ENCODE results near the gene CNN2. TPM values are rescaled to one million over a fixed set of nuclear protein-coding genes. Genes with fewer than 3 reads are reported as not detected.

The CNN2 gene
- total and polyA plus RNA-seq, 3 experiments from 2014 or later, result 78.1 to 792 (median 78.9) TPM

DNA sequence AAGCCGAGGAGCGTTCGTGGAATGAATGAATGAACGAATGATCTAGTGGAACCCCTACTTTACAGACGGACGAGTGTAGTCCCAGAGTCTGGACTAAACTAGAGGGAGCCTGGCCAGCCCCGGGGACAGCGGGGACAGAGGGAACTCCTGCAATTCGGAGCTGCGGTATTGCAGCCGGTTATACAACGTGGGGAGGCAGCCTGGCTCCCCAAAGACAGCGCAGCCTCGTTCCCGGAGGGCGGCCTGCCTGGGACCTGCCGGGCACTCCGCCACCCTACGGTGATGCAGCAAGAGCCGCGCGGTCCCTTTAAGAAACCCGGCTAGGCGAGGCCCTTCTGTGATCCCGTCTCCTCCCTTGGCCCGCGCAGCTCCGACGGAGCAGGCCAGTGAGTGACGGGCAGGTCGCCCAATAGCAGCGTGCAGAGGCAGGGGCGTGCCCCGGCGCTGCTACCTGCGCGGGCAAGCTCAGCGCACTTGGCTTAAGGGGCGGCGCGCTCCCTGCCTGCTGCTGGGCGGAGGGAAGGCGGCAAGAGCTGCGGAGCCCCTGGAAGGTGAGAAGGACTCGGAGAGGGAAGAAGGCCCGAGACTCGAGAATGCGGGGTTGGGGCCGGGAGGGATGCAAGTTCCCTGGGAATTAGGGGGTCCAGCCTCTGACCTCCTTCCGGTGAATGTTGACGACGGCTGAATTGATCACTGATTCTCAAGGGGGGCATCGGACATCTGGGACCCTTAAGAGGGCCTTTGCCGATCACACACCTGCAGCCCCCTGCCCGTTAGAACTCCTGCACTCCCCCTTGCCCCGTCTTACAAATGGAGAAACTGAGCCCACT is 13.5 kb downstream of the CNN2 start, which contains the start of gene ABCA7:
Gene ABCA7, plus strand, starts transcription at position 462 of the 830 bp plus-strand sequence. CDS start 1,255 bp downstream, outside the sequence.
- Mint-ChIP-seq H3K36me3 (peaks cover 2 to 64% (median 6%) of the 10 kb centered on the region in 3 donors), H3K4me1 (peaks cover 41 to 61% (median 46%) of the 10 kb centered on the region in 3 donors), H3K27ac (peak within 1 kb of the TSS; percentile 86 to 97 (median 92)), H3K9me3 (no peaks in the 10 kb centered on the region), H3K4me3 (peak within 1 kb of the TSS; percentile 94 to 100 (median 99)), H3K27me3 (peaks cover 0 to 1% of the 10 kb centered on the region in 2 donors)
- no peaks in the 10 kb centered on the region for H3K27me3 ChIP-seq (ENCODE audit: insufficient read depth, low read length, poor library complexity, severe bottlenecking)
- peak; percentile 98 to 100 (median 99) for DNase-seq
- ChIA-PET POLR2A (interaction anchor here (0.6 to 6.7 kb wide), 18 partner anchors 9 to 229 kb away, joined by 3 to 134 read pairs (median 4); partner anchors contain the start of genes ARHGAP45, CIRBP, CNN2 and GPX4), CTCF (interaction anchor here (0.9 to 4.1 kb wide), 10 partner anchors 9 to 49 kb away, joined by 3 to 30 read pairs (median 5); partner anchors contain the start of genes ARHGAP45, CNN2 and RNU6-2)
- H3K4me1 ChIP-seq (ENCODE audit: insufficient read depth, low read length), result peaks cover 49% of the 10 kb centered on the region
- H3K4me3 ChIP-seq (ENCODE audit: low read length), result peak within 1 kb of the TSS; percentile 78
- H3K27ac ChIP-seq (ENCODE audit: low read depth, low read length), result peak within 1 kb of the TSS; percentile 72
- H3K9me3 ChIP-seq (ENCODE audit: low read length), result no peaks in the 10 kb centered on the region
- H3K36me3 ChIP-seq (ENCODE audit: insufficient read depth, low read length), result peaks cover 22% of the 10 kb centered on the region

DNA sequence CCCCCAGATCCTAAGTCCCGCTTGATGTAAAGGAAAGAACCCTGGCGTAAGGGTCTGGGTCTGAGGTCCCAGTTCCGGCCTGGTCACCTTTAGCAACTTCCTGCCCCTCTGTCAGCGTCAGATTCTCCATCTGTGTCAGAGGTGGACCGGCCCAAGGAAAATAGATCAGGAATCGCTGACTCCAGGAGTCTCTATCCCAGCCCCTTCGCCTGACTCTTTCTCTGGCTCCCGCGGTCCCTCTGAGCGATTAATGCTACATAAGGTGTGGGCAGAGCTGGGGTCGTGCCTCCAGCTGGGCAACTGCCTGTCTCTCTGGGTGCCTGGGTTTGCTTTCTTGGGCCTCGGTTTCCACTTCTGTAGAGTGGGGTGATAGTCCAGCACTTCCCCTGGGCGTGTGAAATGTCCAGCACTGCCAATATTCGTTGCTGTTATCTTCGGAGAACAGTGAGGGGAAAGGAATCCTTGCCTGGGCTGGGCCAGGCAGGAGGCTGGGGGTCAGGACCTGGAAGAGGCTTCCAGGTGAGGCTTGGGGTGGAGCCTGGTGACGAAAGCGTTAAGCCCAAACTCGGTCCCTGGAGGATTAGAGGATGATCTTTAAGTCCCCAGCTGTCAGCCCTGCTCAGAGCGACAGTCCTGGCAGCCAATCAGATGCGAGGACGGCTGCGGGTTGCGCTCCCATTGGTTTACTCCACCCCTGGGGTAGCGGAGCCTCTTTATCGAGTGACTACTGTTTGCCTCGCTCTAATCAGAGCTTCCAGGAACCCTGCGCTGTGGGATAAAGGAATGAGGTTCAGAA is 14.3 kb downstream of the CNN2 start:
- Histone ChIP-seq H3K36me3 (ENCODE audit: insufficient read depth, low read length) (peaks cover 18% of the 10 kb centered on the region), H3K9me3 (ENCODE audit: low read length) (no peaks in the 10 kb centered on the region), H3K27ac (ENCODE audit: low read depth, low read length) (peak overlapping the region; percentile 72), H3K4me3 (ENCODE audit: low read length) (peak overlapping the region; percentile 78), H3K27me3 (ENCODE audit: insufficient read depth, low read length, poor library complexity, severe bottlenecking) (no peaks in the 10 kb centered on the region), H3K4me1 (ENCODE audit: insufficient read depth, low read length) (peaks cover 44% of the 10 kb centered on the region)
- Mint-ChIP-seq H3K27ac (peak overlapping the region; percentile 86 to 97 (median 92)), H3K9me3 (no peaks in the 10 kb centered on the region), H3K4me1 (peaks cover 41 to 61% (median 46%) of the 10 kb centered on the region in 3 donors), H3K27me3 (peaks cover 0 to 2% of the 10 kb centered on the region in 2 donors), H3K36me3 (peaks cover 4 to 65% (median 6%) of the 10 kb centered on the region in 3 donors), H3K4me3 (peak overlapping the region; percentile 94 to 100 (median 99))
- ChIA-PET CTCF (interaction anchor here (0.6 to 4.1 kb wide), 15 partner anchors 10 to 153 kb away, joined by 3 to 30 read pairs (median 4); partner anchors contain the start of genes ARHGAP45, CNN2 and RNU6-2), POLR2A (interaction anchor here (0.6 to 6.7 kb wide), 17 partner anchors 8 to 228 kb away, joined by 3 to 134 read pairs (median 7); partner anchors contain the start of genes ARHGAP45, CIRBP, CNN2 and GPX4)
- peak; percentile 82 to 92 (median 86) for DNase-seq

DNA sequence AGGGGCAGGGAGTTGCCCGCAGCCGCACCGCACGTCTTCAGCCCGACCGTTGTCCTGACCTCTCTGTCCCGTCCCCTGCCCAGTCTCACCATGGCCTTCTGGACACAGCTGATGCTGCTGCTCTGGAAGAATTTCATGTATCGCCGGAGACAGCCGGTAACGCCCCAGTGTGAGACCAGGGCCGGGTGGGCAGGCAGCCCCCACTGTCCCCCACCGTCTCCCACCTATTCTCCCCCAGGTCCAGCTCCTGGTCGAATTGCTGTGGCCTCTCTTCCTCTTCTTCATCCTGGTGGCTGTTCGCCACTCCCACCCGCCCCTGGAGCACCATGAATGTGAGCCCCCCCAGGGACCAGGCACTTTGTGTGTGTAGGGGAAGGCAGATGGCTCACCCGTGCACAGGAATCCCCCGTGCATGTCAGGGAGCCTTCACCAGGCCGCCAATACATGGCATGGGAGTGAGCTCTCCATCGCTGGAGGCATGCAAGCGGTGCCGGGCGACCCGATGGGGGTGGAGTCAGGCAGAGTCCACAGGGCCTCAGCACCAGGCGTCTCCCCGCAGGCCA is 14.9 kb downstream of the CNN2 start:
- Mint-ChIP-seq H3K27me3 (peaks cover 0 to 1% of the 10 kb centered on the region in 2 donors), H3K36me3 (peaks cover 4 to 65% (median 6%) of the 10 kb centered on the region in 3 donors), H3K9me3 (no peaks in the 10 kb centered on the region), H3K27ac (peak overlapping the region; percentile 86 to 96 (median 90)), H3K4me1 (peaks cover 41 to 55% (median 42%) of the 10 kb centered on the region in 3 donors), H3K4me3 (peak overlapping the region; percentile 94 to 100 (median 99))
- no peak for DNase-seq
- H3K9me3 ChIP-seq (ENCODE audit: low read length), result no peaks in the 10 kb centered on the region
- H3K4me1 ChIP-seq (ENCODE audit: insufficient read depth, low read length), result peaks cover 44% of the 10 kb centered on the region
- ChIA-PET POLR2A (interaction anchor here (0.6 to 6.7 kb wide), 8 partner anchors 13 to 49 kb away, joined by 3 to 134 read pairs (median 11); partner anchors contain the start of genes ARHGAP45, CNN2 and RNU6-2), CTCF (interaction anchor here (0.6 to 4.1 kb wide), 8 partner anchors 12 to 152 kb away, joined by 3 to 30 read pairs (median 3); partner anchors contain the start of gene ARHGAP45)
- H3K27me3 ChIP-seq (ENCODE audit: insufficient read depth, low read length, poor library complexity, severe bottlenecking), result no peaks in the 10 kb centered on the region
- peak overlapping the region; percentile 78 for H3K4me3 ChIP-seq (ENCODE audit: low read length)
- H3K27ac ChIP-seq (ENCODE audit: low read depth, low read length), result peak overlapping the region; percentile 31
- H3K36me3 ChIP-seq (ENCODE audit: insufficient read depth, low read length), result peaks cover 13% of the 10 kb centered on the region

DNA sequence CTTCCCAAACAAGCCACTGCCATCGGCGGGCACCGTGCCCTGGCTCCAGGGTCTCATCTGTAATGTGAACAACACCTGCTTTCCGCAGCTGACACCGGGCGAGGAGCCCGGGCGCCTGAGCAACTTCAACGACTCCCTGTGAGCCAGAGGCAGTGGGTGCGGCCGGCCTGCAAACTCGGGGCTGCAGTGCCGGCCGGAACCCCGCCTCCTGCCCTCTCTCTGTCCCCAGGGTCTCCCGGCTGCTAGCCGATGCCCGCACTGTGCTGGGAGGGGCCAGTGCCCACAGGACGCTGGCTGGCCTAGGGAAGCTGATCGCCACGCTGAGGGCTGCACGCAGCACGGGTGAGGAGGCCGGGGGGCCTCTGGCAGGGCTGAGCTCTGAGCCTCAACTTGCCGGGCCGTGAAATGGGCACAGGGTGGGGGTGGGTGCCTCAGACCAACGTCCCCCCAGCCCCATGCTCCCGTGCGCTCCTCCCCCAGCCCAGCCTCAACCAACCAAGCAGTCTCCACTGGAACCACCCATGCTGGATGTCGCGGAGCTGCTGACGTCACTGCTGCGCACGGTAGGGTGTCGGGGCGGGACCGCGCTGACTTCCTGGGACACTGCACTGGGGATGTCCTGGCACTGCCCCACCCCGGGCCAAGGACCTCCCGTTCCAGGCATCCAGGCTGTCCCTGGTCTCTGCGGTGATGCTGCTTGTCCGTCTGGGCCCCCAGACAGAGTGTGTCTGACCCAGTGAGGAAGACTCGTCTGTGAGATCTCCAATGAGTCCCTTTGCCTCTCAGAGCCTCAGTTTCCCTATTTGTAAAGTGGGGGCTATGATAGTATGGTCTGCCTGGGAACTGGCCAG is 15.7 kb downstream of the CNN2 start:
- ChIA-PET POLR2A (interaction anchor here (1.2 to 6.7 kb wide), 7 partner anchors 14 to 227 kb away, joined by 3 to 134 read pairs (median 13); partner anchors contain the start of genes CIRBP and CNN2), CTCF (interaction anchor here (1.1 to 4.1 kb wide), 6 partner anchors 12 to 46 kb away, joined by 3 to 30 read pairs (median 6); partner anchors contain the start of gene ARHGAP45)
- Mint-ChIP-seq H3K27me3 (peaks cover 0 to 1% of the 10 kb centered on the region in 2 donors), H3K36me3 (peaks cover 4 to 63% (median 6%) of the 10 kb centered on the region in 3 donors), H3K4me3 (peak overlapping the region in 5 of 7 donors; percentile 33 to 100 (median 95)), H3K9me3 (no peaks in the 10 kb centered on the region), H3K4me1 (peaks cover 41 to 51% (median 41%) of the 10 kb centered on the region in 3 donors), H3K27ac (peak overlapping the region in 1 of 8 donors; percentile 89)
- Histone ChIP-seq H3K36me3 (ENCODE audit: insufficient read depth, low read length) (peaks cover 13% of the 10 kb centered on the region), H3K9me3 (ENCODE audit: low read length) (no peaks in the 10 kb centered on the region), H3K27ac (ENCODE audit: low read depth, low read length) (peak overlapping the region; percentile 31), H3K27me3 (ENCODE audit: insufficient read depth, low read length, poor library complexity, severe bottlenecking) (no peaks in the 10 kb centered on the region), H3K4me1 (ENCODE audit: insufficient read depth, low read length) (peaks cover 44% of the 10 kb centered on the region), H3K4me3 (ENCODE audit: low read length) (peak overlapping the region; percentile 78)
- DNase-seq, result no peak

DNA sequence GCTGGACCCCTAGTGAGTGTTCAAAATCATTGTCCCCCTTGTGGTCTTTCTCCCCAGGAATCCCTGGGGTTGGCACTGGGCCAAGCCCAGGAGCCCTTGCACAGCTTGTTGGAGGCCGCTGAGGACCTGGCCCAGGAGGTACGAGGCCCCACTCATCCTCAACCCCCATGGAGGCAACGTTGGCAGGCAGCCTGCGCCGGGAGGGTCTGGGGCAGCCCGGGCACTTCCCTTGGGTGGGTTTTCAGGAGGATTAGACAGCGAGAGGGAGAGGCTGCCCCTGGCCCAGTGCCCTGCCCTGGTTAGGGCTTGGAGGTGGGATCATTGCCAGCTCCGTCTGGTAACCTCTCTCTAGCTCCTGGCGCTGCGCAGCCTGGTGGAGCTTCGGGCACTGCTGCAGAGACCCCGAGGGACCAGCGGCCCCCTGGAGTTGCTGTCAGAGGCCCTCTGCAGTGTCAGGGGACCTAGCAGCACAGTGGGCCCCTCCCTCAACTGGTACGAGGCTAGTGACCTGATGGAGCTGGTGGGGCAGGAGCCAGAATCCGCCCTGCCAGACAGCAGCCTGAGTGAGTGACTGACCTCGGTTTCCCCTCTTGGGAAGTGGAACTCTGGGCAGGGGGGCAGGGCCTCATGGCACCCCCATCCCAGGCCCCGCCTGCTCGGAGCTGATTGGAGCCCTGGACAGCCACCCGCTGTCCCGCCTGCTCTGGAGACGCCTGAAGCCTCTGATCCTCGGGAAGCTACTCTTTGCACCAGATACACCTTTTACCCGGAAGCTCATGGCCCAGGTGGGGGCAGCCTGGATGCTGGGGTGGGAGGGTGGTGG is 16.5 kb downstream of the CNN2 start:
- Mint-ChIP-seq H3K36me3 (peaks cover under 1 to 56% (median 2%) of the 10 kb centered on the region in 3 donors), H3K4me1 (peaks cover 34 to 45% (median 35%) of the 10 kb centered on the region in 3 donors), H3K27me3 (peaks cover 0 to 1% of the 10 kb centered on the region in 2 donors), H3K27ac (no peak overlapping the region), H3K4me3 (peak overlapping the region in 6 of 7 donors; percentile 28 to 42 (median 34)), H3K9me3 (no peaks in the 10 kb centered on the region)
- ChIA-PET CTCF (interaction anchor here (1.0 to 1.7 kb wide), 3 partner anchors 22 to 201 kb away, joined by 6 to 7 read pairs (median 6); no protein-coding TSS in a partner anchor), POLR2A (interaction anchor here (0.5 to 6.7 kb wide), 5 partner anchors 15 to 226 kb away, joined by 3 to 134 read pairs (median 6); partner anchors contain the start of genes CIRBP and CNN2)
- Histone ChIP-seq H3K36me3 (ENCODE audit: insufficient read depth, low read length) (peaks cover 13% of the 10 kb centered on the region), H3K4me1 (ENCODE audit: insufficient read depth, low read length) (peaks cover 35% of the 10 kb centered on the region), H3K27ac (ENCODE audit: low read depth, low read length) (peak overlapping the region; percentile 31), H3K9me3 (ENCODE audit: low read length) (no peaks in the 10 kb centered on the region), H3K27me3 (ENCODE audit: insufficient read depth, low read length, poor library complexity, severe bottlenecking) (no peaks in the 10 kb centered on the region), H3K4me3 (ENCODE audit: low read length) (no peak overlapping the region)
- no peak for DNase-seq

DNA sequence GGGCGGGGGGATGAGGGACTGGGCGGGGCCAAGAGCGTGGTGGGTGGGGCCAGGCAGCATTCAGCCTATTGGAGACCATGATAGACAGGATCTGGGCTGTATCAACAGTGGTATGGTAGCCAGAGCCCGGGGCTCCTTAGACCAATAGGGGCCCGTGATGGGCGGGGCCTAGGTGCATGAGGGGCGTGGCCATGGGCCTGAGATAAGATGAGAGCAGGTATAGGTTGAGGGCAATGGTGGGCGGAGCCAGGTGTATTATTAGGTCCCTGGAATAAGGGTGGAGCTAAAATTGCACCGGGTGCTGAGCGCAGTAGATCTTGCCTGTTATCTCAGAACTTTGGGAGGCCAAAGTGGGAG is 18.8 kb downstream of the CNN2 start:
- DNase-seq, result peak in 4 of 5 donors; percentile 53 to 71 (median 68)
- Histone ChIP-seq H3K36me3 (ENCODE audit: insufficient read depth, low read length) (peaks cover 13% of the 10 kb centered on the region), H3K9me3 (ENCODE audit: low read length) (no peaks in the 10 kb centered on the region), H3K4me1 (ENCODE audit: insufficient read depth, low read length) (peaks cover 17% of the 10 kb centered on the region), H3K4me3 (ENCODE audit: low read length) (no peak overlapping the region), H3K27ac (ENCODE audit: low read depth, low read length) (no peak overlapping the region), H3K27me3 (ENCODE audit: insufficient read depth, low read length, poor library complexity, severe bottlenecking) (no peaks in the 10 kb centered on the region)
- ChIA-PET CTCF (interaction anchor here (1.0 to 1.5 kb wide), 3 partner anchors 19 to 150 kb away, joined by 3 to 7 read pairs (median 3); partner anchors contain the start of gene ARHGAP45), POLR2A (no interaction called here)
- H3K27ac Mint-ChIP-seq, result peak overlapping the region in 6 of 8 donors; percentile 51 to 94 (median 75)
- H3K36me3 Mint-ChIP-seq, result peaks cover 0 to 46% (median 2%) of the 10 kb centered on the region in 3 donors
- H3K27me3 Mint-ChIP-seq, result peaks cover 0 to 1% of the 10 kb centered on the region in 2 donors
- peaks cover 13 to 23% (median 14%) of the 10 kb centered on the region in 3 donors for H3K4me1 Mint-ChIP-seq
- H3K4me3 Mint-ChIP-seq, result peak overlapping the region in 3 of 7 donors; percentile 41 to 81 (median 61)
- no peaks in the 10 kb centered on the region for H3K9me3 Mint-ChIP-seq

Measured in CD8-positive, alpha-beta memory T cell (primary cell).